Cardiac septum (tissue), 1 donor: ENCODE results near the gene SLC22A15. TPM values are rescaled to one million over a fixed set of nuclear protein-coding genes. Genes with fewer than 3 reads are reported as not detected.
"Not testable (repeated sequence)": the region's sequence is repeated elsewhere in the genome, so short reads cannot be mapped to it uniquely, and the experiment has no call there.

Source experiments
- DNase-seq: peaks from one replicate; pipeline ENCODE4 v3.0.0-alpha.2; 2020; ENCODE audit warnings: low spot score
- intact Hi-C: fragments of 100-400 bp; cut with DNase I; formaldehyde crosslinking; loops from one replicate; pipeline ENCODE4 v1.14.0; 2022
- long read RNA-seq: library from polyadenylated mRNA; unstranded; transcript quantifications from one replicate; pipeline ENCODE4 v2.0.0, GENCODE V29; 2021
- total RNA-seq: library from RNA; stranded (reverse); fragmentation: NEBNext Ultra II Directional; extraction: Animal tissue kit (Norgen Biotek cat#: 25700); gene quantifications from one replicate; pipeline ENCODE4 v1.2.1, GENCODE V29; 2021
- donor health status: DM: no; HTN: no; CAD: no.

Gene SLC22A15
- total RNA-seq, result 9.8 TPM
- long read RNA-seq, full-length matches to known transcripts, result 3 of 9 reads
- long read RNA-seq, partial matches to known transcripts, result 1 of 9 reads
- long read RNA-seq, other reads (novel, unspliced or antisense), result 5 of 9 reads

- peak; percentile 89 for DNase-seq
- intact Hi-C loops, result no loop called here
Measured at GRCh38 chr1:115976062-115976920, at the start of gene SLC22A15. Gene SLC22A15 (plus strand): TSS chr1:115976513. CDS start chr1:115976628, 115 bp downstream.

- intact Hi-C loops, result no loop called here
- DNase-seq, result no peak
Measured at GRCh38 chr1:115927971-115928370, 48.3 kb upstream of the SLC22A15 start.

DNA sequence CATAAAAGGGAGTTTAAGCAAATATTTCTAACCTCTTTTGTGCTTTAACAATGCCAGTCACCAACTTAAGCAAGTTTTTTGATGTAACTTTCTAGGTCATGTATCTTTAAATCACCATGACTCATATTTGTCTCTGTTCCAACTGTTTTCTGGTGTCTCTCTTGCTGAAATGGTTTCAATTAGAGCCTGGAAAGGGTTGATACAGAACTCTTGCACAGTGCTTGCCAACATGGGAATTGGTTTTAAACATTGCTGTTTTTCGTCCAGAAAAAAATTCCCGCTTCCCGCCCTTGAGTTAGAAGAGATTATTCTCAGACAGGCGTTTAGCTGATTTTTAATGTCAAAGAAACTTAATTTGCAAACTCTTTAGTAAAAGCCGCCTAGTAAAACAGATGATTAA, 46.4 kb upstream of the SLC22A15 start:
- intact Hi-C loops, result no loop called here
- DNase-seq, result no peak

GRCh38 chr1:115933625-115934024, 42.7 kb upstream of the SLC22A15 start:
- no peak for DNase-seq
- intact Hi-C loops, result no loop called here

DNA sequence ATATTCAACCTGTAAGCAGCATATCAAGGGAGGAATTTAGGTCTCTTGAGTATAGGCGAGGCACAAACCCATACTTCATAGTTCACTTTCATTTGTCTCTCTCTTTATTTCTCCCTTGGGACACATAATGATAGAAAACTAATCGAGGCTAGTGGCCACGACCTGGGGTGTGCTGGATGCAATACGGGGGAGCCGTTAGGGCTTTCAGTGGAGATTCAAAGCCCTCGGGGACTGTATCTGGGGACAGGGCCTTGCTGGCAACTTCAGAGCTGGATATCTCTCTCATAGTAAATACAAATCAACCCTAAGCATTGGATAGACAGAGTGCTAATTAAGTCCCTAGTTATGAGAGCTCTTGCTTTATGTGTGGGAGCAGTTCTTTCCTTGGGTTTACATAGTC, 36.9 kb upstream of the SLC22A15 start:
- intact Hi-C loops, result no loop called here
- no peak for DNase-seq

GRCh38 chr1:115946116-115946515, 30.2 kb upstream of the SLC22A15 start:
- DNase-seq, result no peak
- intact Hi-C loops, result no loop called here

GRCh38 chr1:115949156-115949555, 27.2 kb upstream of the SLC22A15 start:
- DNase-seq, result no peak
- intact Hi-C loops, result no loop called here

- intact Hi-C loops, result no loop called here
- no peak for DNase-seq
Measured at GRCh38 chr1:115951560-115951959, 24.8 kb upstream of the SLC22A15 start.

GRCh38 chr1:115952547-115952946, 23.8 kb upstream of the SLC22A15 start:
- no peak for DNase-seq
- intact Hi-C loops, result no loop called here

DNA sequence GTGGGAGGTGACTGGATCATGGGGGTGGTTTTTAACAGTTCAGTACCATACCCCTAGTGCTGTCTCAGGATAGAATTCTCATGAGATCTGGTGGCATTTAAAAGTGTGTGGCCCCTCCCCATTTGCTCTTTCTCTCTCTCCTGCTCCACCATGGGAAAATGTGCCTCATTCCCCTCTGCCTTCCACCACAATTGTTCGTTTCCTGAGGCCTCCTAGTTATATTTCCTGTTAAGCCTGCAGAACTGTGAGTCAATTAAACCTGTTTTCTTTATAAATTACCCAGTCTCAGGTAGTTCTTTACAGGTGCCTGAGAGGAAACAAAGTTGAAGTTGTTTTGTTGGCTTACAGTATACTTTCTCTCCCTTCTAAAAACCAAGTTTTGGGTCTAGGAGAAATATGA, 23.1 kb upstream of the SLC22A15 start:
- no peak for DNase-seq
- intact Hi-C loops, result no loop called here

GRCh38 chr1:115954684-115955083, 21.6 kb upstream of the SLC22A15 start:
- DNase-seq, result no peak
- intact Hi-C loops, result no loop called here

DNA sequence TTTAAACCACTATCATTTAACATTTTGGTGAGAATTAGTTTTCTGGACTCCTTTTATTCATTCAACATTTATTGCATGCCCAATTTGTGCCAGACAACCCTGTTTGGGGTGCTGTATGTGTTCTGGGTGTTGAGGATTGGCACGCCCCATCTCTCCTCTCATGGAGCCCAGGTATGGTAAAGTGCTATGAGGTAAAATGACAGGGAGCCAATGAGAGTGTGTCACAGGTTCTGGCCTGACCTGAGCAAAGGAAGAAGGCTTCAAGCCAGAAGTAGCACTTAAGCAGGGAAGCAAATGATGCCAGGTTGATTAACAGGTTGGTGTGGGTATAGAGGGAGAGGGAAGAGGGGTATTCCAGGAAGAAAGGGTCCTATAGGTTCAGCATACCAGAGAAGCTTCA, 21.1 kb upstream of the SLC22A15 start:
- intact Hi-C loops, result no loop called here

DNA sequence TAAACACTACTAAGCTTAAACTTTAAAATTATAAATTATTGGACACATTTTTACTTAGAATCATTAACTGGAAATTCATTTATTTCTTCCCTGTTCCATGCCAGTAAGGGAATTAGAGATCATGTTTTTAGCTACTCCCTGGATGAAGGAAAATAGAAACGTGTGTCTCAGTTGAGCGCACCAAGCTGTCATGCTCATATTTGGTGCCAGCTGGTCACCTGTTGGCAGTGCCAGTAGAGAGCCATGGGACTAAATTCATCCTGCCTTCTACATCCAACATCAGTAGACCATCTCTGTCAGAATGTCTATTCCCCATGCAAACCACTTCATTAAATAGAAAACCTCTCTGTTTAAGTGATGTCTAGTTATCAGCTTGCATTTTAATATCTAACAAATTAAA, 17.4 kb upstream of the SLC22A15 start:
- no peak for DNase-seq

More for the DNA sequence above, 21.1 kb upstream of the SLC22A15 start:
- DNase-seq, result no peak

DNA sequence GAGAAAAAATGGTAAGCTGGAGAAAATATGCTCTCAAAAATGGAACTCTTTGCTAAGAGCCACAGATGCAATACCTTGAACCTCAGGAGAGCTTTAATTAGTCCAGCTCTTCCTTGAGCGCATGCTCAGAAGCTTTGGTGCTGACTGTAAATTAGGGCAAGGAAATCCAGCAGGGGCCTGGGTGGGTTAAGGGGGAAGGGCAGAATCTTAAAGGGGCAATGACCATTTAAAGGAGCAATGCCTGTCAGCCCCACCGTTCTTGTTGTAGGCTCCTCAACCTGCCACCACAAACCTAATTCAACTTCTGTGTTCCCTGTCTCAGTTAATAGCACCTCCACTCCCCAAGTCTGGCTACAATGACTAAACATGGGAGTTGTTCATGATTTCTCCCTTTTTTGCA, 6.8 kb upstream of the SLC22A15 start:
- intact Hi-C loops, result no loop called here
- DNase-seq, result no peak

More for the DNA sequence above, 17.4 kb upstream of the SLC22A15 start:
- intact Hi-C loops, result no loop called here

DNA sequence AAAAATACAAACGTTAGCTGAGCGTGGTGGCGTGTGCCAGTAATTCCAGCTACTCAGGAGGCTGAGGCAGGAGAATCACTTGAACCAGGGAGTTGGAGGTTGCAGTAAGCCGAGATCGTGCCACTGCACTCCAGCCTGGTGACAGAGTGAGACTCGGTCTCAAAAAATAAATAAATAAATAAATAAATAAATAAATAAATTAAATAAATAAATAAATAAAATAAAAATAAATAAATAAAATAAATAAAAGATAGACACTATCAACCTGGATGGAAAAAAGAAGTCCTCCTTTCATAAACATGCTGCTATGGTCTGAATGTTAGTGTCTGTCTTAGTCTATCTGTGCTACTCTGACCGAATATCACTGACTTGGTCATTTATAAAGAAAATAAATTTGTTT, 4.5 kb upstream of the SLC22A15 start:
- intact Hi-C loops, DNase-seq: not testable (repeated sequence)

- intact Hi-C loops, result no loop called here
- DNase-seq, result no peak
Measured at GRCh38 chr1:115973154-115973553, 3.2 kb upstream of the SLC22A15 start.

DNA sequence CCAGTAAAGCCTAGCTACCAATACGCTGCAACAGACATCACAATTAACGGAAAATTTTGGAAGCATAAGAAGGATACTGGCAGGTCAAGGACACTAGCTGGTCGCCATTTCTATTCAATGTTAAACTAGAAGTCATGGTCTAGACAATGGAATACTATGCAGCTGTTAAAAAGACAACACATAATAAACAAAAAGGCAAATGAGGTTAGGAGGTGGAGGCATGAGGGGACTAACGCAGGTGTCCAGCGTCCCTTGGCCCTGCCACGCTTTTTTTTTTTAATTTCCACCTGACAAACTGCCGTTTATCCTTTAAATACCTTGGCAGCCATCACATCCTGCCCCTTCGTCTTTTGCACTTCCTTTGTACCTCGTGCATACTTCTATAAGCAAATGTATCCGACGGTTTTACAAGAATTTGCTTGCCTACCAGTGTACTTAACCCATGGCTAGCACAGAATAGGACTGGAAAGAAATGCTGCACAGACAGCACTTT, 698 bp upstream of the SLC22A15 start:
- DNase-seq, result no peak
- intact Hi-C loops, result no loop called here

DNA sequence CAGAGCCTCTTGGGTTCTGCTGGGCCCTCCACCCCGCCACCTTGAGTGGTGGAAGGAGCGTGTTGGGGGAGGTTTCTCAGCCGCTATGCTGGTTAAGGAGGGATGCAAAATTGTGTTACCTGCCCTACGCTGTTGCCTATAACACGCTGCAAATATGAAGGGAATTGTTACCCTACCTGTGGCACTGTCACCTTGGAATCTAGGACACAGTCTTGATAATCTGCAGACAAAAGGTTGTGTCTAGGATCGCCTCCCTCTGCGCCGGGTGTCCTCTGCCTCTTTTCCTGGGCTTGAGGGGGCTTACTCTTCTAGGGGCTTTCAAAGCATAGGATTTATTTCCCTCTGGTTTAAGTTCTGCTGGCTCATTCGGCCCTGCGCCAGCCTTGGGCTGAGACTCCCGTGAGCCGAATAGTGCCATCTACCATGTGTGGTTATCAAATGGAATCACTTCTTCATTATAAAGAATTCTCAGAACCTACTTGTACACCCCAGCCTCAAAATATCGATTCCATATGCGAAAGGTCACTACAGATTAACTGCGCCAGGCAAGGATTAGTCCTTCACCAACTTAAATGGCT, 697 bp downstream of the SLC22A15 start:
- intact Hi-C loops, result no loop called here
- no peak for DNase-seq

- no peak for DNase-seq
- intact Hi-C loops, result no loop called here
Measured at GRCh38 chr1:115977499-115978258, 1.4 kb downstream of the SLC22A15 start.

DNA sequence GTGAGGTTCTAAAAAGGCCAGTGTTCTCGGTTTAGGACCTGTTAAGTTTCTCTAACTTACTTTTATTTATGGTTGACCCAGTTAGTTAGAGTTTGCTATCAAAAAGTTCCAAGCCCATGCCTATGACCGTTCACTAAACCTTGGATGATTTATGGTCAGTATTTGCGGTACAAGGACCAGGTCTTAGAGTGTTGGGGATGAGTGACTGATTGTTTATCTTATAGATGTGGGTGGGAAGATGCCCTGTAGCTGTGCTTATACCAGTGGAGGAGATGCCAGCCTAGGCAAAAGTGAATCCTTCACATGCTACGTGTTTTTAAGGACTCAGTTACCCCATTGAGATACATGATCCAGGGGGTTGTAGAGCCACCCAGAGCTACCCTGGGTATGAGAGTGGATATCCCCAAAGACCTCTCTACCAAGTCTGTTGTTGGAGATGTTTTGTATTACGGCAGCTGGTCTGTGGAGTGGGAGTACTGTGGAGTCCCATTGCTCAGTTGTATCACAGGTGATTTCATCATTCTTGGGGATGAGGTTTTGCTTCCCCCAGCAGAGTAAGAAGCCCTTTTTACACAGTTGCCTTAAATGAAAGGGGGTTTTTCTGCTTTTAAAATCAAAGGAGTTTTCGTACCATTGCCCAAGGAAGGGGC, 2.1 kb downstream of the SLC22A15 start:
- intact Hi-C loops, result no loop called here
- no peak for DNase-seq
